ENCODE results near the gene DOCK4. TPM values are rescaled to one million over a fixed set of nuclear protein-coding genes. Genes with fewer than 3 reads are reported as not detected.

DOCK4 gene
- polyA plus RNA-seq, 4 donors, result 23.9 to 26.1 (median 25.0) TPM

DNA sequence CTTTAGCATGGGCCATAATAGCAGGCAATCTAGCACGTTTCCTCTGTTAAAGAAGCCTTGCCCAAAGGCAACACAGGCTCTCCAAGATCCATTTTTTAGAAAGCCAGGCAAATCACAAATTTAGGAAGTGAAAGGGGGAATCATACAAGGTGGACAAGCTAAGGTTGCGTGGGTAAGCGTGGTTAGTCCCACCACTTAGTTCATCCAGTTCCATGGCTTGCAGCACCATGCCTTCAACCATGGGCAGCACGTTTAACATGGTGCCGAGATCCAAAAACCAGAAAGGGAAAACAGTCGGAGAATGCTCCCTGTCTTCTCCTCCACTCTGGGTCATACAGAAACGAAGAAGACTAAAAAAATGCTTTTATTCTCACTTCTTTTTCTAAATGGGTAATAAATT is 409.5 kb downstream of the DOCK4 start:
- no peak for DNase-seq (ENCODE audit: low read depth in 4 of 4, low spot score in 3 of 4)

DNA sequence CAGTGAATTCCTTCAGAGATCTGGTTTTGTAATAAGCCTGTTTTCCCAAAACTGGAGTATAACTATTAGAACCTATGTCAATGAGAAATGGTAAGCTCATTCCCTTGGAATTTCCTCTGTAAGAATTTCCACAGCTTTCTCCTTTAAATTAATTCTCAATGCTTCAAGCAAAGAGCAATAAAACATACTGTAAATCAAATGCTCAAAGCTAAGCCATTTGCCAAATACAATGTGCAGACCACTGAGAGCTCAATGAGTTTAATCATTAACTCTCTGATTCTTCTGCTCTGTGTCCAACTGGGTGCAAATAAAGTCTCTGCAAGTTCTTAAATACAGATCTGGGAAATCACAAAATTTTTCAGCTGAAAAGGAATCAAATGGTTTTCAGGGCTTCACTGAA is 416.3 kb downstream of the DOCK4 start:
- peak in 2 of 4 donors; percentile 22 to 27 for DNase-seq (ENCODE audit: low read depth in 4 of 4, low spot score in 3 of 4)

DNA sequence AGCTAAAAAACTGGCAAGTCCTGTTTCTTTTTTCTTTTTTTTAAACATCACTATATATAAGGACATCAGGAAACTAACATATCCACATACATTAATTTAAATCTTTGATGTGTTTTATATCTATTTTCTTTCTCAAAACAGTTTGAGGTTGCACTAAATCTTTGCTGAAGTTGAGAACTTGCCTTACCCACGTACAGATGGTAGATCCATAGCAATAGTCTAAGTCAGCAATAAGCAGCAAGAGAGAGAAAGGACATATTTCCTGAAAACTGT is 417.2 kb downstream of the DOCK4 start:
- no peak for DNase-seq (ENCODE audit: low read depth in 4 of 4, low spot score in 3 of 4)

DNA sequence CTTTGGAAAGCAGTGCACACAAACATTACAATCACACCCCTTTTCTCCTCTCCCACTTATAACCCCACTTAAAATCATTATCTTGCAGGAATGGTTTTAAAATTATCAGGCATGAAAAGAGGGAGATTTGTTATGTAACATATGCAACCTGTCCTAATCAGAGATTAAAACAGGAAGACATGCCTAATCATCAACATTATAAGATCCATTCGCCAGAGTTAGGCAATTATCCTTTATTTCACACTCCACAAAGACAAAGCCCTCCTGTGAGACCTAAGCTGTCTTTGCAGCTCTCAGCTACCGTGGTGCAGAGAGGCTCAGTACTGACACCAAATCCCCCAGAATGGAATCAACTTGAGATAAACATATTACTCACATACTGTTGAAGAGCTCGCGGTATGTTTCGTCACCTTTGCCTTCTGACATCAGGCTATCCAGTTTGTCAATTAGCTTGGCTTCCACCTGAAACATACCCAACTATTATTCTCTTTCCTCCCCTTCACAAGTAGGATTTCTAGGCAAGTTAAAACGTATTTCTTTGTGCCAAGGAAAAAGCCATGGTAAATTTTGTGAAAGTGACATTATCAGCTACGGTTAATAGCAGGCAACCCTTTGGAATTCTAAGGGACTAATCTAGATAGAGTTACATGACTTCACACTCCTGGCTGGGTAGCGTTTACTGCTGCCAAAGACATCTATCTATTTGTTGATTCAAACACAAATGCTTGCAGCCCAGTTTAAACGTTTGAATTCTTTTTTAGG is 417.7 kb downstream of the DOCK4 start:
- DNase-seq (ENCODE audit: low read depth in 4 of 4, low spot score in 3 of 4), result no peak

DNA sequence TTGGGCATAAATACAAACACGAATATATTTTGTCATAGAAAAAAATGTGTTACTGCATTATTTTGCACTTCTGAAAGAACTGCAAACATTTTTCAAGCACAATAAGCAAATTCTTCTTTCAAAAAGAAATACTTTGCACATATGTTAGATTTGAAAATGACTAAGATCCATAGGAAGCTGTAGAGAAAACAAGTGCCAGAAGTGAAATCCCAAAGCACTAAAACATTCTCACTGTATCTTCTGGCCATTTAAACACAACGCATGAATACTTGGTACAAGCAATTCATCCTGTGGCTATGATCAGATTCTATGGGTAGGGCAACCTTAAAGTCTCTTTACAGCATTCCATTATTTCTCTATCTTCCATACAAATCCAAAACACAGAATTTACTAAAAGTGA is 418.5 kb downstream of the DOCK4 start:
- DNase-seq (ENCODE audit: low read depth in 4 of 4, low spot score in 3 of 4), result no peak

DNA sequence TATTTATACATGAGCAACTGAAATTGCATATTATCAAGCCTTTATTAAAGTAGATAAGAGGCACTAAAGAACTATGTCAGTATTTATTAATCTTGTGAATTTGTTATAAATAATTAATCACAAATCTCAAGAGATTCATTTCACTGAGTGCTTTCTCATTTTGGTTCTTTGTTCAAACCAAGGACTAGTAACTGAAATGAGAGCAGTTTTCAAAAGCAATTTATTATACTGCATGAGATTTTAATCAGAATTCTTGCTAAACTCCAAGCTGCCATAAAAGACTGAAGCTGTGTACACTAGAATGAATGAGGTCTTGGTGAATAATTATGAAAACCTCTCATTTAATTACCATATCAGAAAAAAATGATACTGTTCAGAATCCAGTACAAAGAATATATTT is 419.1 kb downstream of the DOCK4 start:
- no peak for DNase-seq (ENCODE audit: low read depth in 4 of 4, low spot score in 3 of 4)

DNA sequence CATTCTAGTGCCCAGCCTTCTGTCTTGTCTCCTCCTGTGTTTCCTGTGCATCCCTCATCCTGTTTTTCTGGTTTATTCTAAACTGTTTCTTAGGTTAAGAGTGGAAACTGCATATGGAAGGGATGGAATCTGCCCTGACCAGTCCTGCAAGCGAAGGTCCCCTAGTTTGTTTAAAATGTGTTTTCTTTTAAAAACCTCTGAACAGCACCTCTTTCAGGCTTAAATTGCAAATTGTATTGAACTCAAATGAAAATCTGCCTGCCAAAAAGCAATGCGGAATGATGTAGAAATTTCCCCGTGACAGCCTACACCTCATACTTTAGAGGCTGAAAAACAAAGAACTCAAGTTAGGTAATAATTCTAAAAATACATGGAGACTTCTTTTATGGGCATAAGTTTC is 421.1 kb downstream of the DOCK4 start:
- no peak for DNase-seq (ENCODE audit: low read depth in 4 of 4, low spot score in 3 of 4)

DNA sequence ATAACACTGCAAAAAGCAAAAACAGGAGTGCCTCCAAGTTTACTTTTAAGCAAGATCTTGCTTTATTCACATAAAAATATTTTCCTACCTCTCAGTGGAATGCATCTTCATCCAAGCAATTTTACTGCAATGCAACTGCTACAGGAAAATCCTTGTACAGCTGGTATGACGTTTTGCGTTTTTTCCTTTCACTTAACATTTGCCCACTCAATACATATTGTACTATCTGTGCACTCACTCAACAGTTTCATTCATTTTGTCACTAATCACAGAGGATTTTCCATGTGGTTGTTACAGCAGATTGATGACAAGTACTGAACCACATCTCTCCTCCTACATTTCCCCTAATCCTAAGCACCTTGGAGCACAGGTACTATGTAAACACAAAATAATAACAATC is 421.9 kb downstream of the DOCK4 start:
- no peak for DNase-seq (ENCODE audit: low read depth in 4 of 4, low spot score in 3 of 4)

DNA sequence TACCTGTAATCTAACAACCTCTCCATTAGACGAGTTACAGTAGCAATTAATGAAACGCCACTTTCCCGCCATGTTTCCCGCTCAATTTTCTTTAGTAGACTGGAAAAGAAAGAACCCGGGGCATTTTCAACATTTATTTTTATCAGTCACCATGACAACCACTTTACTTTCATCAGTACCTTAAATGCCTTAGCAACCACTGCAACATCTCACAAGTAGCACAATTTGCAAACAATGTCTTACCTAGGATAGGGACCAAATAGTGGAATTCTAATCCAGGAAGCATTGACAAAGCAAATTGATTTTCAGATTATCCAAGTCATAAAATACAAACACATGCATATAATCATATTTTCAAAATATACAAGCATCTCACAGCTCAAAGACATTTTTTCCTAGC is 422.3 kb downstream of the DOCK4 start:
- no peak for DNase-seq (ENCODE audit: low read depth in 4 of 4, low spot score in 3 of 4)

DNA sequence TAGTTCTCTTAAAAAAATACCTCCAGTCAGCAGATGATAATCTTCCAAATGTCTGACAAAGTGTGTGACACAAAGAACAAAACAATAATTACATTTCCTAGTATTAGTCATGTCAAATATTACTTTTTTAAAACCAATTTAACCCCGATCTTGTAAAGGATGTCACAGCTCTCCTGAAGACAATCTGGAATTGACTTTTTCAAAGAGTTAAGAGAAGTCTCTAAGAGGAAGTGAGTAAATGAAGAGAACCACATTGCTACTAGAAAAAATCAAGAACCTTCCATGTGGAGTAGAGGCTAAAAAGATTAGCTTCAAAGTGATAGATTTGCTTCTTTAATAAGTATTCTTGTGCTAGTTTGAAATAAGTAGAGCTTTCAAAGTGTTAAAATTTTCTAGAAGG is 425.7 kb downstream of the DOCK4 start:
- DNase-seq (ENCODE audit: low read depth in 4 of 4, low spot score in 3 of 4), result no peak

DNA sequence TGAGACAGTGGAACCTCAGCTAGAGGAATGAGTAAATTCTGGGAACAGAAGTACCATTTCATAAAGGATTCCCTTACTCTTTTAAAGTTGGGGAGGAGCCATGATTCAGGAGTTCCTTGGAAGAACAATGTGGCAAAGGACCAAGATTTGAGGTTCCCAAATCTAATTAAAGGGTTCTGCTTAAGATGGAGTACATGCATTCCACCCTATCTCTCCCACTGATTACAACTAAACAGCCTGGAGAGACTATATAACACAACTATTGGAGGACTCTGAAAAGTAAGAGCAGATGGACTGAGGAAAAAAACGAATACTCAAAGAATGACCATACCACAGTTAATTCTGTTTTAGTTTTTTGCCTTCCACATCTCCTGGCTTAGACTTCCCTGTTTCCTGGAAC is 431.0 kb downstream of the DOCK4 start:
- no peak for DNase-seq (ENCODE audit: low read depth in 4 of 4, low spot score in 3 of 4)

DNA sequence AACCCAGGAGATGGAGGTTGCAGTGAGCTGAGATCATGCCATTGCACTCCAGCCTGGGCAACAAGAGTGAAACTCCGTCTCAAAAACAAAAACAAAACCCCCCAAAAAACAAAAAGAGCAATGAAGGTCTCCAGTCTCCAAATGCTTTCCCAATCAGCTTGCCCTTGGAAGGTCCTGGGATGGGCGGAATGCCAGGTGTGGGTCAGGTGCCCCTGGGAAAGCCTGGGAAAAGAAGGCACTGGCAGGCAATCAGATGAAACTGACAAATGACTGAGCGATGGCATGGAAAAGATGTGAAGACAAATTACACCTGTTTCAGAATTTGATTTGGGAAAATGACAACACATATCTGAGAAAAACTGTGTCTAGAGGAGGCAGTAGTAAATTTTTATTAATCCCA is 433.5 kb downstream of the DOCK4 start:
- no peak for DNase-seq (ENCODE audit: low read depth in 4 of 4, low spot score in 3 of 4)

DNA sequence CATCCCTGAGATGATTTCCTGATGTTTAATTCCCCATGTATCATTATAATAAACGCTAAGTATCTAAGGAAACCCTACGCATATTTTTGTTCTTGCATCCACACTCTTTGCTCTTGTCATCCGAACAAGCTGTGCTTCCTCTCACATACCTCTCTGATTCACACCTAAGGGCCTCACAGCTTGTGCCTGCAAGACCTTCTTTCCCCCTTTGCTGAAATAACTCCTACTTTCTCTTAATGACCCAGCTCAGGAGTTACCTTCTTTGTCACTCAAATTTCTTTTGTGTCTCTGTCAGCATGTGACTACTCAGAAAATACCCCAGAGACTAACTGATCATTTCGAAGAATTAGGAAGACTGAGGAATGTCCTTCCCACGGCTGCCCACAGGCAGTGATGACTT is 434.6 kb downstream of the DOCK4 start:
- DNase-seq (ENCODE audit: low read depth in 4 of 4, low spot score in 3 of 4), result no peak

DNA sequence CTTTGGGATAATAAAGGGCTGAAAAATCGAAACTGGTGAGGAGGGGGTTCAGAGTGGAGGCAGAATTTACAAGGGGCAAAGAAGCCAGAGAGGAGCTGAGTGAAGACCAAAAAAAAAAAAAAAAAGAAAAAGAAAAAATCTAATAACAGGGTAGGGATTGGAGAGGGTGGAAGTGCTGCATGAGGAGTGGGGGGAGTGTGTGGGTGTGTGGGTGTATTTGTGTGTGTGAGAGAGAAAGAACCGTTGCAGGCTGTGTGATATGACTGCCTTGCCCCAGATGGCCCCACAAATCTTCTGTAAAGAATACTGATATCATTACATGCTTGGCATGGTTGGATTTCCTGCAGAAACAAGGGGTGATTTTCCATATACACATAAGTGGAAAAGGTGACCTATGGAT is 436.1 kb downstream of the DOCK4 start:
- DNase-seq (ENCODE audit: low read depth in 4 of 4, low spot score in 3 of 4), result no peak

DNA sequence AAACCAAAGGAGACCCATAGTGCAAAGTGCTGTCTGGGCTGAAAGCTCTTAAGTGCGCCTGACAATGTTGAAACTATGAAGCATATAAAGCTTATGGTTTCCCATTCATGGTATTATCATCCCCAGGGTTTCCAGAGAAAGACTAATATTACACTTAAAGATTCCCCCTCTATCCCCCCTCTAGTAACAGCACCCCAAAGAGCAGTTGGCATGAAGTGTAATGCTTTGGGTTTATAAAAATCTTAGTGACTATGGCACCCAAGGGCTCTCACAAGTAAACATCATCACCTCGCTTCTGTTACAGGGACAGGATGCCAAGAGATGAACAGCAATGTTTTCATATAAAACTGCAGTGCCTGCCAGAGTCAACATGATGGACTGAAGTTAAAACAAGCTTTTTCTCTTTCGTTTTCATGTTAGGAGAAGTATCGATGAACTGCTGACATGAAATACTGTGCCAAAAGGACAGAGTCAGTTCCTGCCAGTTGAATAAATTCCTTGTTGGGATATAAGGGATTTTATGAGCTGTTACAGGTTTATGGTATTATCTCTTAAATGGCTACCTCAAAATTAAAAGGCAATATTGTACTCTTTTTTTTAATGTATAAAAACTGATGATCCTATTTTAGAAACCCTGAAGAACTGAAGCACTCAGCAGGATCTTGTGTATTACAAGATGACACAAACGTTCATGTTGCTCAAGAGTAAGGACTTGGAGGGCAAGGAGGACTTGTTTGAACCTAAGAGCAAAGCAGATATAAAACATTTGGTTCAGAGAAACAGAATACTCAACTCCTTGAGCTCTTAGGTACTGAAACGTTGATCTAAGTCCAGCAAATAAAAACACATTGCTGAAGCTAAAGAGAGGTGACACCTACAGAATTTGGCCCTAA is 440.2 kb downstream of the DOCK4 start:
- no peak for DNase-seq (ENCODE audit: low read depth in 4 of 4, low spot score in 3 of 4)

DNA sequence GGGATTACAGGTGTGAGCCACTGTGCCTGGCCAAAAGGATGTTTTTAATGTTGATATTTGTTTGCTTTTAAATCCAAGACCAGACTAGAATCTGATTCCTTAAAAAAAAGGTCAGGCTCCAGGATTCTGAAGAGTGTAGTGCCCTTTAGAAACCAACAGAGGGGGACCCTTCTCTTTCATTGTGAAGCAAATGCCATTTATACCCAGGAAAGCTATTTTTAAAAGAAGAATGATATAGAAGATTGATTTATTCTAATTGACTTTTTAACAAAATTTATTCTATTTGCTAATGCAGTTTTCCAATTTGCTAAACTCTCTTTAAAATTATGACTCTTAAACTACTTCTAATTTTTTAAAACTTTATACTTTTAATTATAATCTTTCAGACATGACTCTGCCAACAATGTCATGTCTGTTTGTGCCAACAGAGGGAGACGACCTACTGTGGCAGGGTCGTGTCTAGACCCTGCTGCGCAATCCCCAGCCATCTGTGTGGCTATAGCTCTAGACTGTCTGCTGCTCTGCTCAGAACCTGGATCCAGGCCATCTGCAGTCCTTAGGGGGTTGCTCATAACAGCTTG is 442.9 kb downstream of the DOCK4 start:
- peak in 1 of 4 donors; percentile 29 for DNase-seq (ENCODE audit: low read depth in 4 of 4, low spot score in 3 of 4)

DNA sequence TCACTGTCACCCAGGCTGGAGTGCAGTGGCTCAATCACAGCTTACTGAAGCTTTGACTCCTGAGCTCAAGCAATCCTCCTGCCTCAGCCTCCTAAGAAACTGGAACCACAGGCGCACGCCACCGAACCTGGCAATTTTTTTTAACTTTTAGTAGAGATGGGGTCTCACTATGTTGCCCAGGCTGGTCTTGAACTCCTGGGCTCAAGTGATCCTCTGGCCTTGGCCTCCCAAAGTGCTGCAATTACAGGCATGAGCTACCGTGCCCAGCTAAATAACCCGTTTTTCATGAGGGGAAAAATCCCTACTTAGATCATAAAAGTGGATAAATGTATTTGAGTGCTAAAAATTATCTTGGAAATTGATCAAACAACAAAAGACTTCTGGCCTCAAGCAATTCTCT is 443.4 kb downstream of the DOCK4 start:
- no peak for DNase-seq (ENCODE audit: low read depth in 4 of 4, low spot score in 3 of 4)

DNA sequence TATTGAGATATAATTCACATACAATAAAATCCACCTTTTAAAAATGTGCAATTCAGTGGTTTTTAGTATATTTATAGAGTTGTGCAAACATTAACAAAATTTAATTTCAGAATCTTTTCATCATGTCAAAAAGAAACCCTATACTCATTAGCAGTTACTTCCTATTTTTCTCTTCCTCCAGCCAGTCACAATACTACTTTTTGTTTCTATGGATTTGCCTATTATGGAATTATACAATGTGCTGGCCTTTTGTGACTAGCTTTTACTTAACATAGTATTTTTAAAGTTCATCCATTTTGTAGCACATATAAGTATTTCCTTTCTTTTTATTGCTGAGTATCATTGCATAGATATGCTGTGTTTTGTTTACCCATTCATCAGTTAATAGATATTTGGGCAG is 444.0 kb downstream of the DOCK4 start:
- no peak for DNase-seq (ENCODE audit: low read depth in 4 of 4, low spot score in 3 of 4)

DNA sequence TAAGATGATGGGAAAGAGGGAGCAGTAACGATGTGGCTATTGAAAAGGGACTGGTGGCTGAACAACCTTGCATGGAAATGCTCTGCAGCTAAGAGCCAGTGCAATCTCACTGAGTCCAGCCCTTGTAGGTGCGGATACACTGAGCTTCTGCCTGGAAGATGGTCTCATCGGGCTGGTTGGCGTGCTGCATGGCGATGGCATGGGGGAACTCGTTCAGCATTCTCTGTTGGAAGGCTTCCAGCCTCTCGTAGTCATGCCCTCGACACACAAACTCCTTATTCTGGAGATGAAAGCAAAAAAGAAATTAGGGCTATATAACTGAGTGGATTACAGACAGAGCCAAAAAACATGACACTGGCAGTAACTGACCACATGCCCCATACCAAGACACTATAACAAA is 446.2 kb downstream of the DOCK4 start:
- DNase-seq (ENCODE audit: low read depth in 4 of 4, low spot score in 3 of 4), result no peak

DNA sequence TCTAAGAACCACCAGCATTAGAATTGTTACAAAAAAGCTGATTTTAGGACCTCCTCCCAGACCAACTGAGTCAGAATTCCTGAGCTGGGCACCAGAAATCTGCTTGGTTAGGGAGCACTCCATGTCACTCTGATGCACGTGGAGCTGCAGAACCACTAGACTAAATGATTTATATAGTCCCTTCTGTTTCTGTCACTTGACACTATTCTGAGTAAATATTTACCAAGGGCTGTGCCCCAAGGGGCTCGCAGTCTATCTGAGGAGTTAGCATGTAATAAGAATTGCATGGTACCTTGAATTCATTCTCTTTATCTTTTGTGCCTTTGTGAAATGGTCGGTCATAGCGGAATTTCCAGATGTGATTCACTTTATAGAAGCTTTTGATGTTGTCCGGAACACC is 447.9 kb downstream of the DOCK4 start:
- DNase-seq (ENCODE audit: low read depth in 4 of 4, low spot score in 3 of 4), result no peak

DNA sequence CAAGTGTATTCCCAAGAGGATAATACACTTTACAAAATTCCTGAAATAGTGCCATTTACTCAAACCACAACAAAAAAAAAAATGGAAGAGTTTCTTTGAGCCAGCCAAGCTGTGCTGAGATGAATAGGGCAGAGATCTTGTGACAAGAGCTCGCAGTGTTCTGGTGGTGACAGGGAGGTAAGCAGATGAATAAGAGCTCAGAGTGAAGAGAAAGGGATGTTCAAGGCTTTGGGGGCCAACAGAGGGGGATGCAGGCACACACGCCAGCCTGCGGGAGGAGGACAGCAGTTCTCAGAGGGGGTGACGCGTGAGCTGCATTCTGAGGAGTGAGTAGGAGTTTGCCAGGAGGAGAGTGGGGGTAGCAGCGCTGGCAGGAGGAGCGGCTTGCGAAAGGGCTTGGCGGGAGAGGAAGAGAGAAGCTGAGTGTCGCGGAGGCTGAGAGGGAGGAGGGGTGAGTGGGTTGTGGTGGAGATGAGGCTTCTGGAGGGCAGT is 449.5 kb downstream of the DOCK4 start:
- no peak for DNase-seq (ENCODE audit: low read depth in 4 of 4, low spot score in 3 of 4)

DNA sequence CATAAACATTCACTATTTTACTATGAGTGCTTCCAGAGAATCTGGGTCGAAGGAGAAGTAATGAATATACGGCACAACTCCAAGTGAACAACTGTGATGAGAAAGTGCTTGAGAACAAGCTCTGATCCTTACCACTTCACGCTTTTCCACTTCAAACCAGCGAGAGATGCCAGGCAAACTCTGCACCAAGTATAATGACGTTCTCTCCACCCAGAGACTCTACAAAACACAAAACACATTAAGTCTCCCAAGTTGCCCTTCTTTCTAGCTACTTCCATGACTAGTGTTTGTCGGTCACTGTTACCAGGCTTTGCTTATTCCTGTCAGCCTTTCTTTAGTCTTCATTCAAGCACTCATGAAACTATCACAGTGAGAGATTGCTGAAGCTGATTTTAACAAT is 450.8 kb downstream of the DOCK4 start:
- no peak for DNase-seq (ENCODE audit: low read depth in 4 of 4, low spot score in 3 of 4)
